H54 (cell line): ENCODE data around the gene PRSS2.

Source experiments
- DNase-seq: peaks from one replicate; pipeline ENCODE4 v3.0.0; 2011; ENCODE audit warnings: low spot score, mixed read lengths; ENCODE audit not compliant: insufficient read length
- FAIRE-seq: peaks from 3 replicates; lab custom pipeline; 2011; peaks lifted over from hg19 to GRCh38; lab: Jason Lieb, UNC
- POLR2A ChIP-seq: IDR thresholded peaks from 2 replicates; pipeline ENCODE4 v1.6.1; 2011; ENCODE audit warnings: low read depth, mild to moderate bottlenecking, low read length

PRSS2 gene

DNA sequence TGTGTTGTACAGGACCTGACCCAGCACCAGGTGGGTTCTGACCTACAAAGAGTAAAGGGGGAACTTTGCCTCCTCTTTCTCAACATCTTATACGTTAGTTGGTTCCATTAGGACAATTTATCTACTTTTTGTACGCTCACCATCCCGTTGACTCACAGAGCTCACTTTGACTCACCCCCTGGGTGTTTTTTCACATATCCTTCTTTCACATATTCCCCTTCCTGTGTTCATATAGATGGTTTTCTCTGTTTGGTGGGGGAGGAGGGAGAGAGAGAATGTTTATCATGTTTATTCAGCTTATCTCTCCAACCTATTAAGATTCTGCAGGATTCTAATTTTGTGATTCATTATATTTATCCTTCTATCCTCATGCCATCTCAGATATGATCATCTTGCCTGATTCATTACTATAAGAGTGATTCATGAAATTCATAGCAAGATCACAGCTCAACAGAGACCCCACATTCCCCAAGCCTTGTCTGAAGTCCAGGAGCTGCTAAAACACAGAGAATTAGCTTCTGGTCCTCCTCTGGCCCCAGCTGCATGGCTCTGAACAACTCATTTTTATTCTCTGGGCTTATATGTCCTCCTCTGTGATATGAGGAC is 37.2 kb downstream of the PRSS2 start:
- TF ChIP-seq POLR2A = no peak
- FAIRE-seq (no peak), DNase-seq (no peak)

- TF ChIP-seq POLR2A = no peak
- no peak for FAIRE-seq
- no peak for DNase-seq
Observed at GRCh38 chr7:142808461-142808801, 37.7 kb downstream of the PRSS2 start.

- no peak for DNase-seq
- no peak for FAIRE-seq
- TF ChIP-seq POLR2A = no peak
Observed at GRCh38 chr7:142808802-142809583, 38.2 kb downstream of the PRSS2 start.

DNA sequence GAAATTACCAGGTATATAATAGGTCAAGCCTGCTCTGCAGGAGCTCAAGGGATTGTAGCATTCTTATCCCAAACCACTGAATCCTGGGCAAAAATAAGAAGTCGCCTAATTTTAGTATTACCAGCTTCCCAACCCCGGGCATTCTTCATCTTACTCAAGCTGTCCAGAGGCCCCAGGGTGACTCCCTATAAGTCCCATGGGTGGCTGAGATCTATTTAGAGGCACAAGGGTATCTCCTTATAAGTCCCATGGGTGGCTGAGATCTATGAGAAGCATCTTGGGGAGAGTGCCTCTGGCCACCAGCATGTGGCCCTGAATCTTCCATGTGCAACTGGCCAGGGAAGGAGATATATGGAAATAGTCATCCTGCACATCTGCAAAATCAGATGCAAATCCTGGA is 38.9 kb downstream of the PRSS2 start:
- TF ChIP-seq POLR2A = no peak
- FAIRE-seq (no peak), DNase-seq (no peak)

- DNase-seq (no peak), FAIRE-seq (no peak)
- TF ChIP-seq POLR2A = no peak
Observed at GRCh38 chr7:142811154-142811737, 40.5 kb downstream of the PRSS2 start.

- FAIRE-seq (no peak), DNase-seq (no peak)
- TF ChIP-seq POLR2A = no peak
Observed at GRCh38 chr7:142812437-142813215, 41.9 kb downstream of the PRSS2 start.

DNA sequence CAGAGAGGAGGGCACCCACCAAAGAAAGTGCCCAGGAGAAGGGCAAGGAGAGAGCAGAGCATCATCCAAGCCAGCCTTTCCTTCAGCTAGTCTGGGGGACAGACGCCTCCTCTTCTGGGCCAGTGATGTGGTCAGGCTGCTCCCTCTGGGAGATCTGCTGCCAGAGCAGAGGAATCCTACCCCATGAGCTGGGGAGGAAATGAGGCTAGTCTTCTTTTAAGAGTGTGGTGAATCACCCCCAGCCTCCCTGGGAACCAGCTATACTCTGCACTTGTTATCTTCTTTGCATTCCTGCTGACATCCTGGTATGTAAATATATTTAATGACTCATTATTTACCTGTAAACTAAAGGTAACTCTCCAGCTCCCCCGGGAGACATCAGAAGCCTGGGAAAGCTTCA is 42.5 kb downstream of the PRSS2 start:
- DNase-seq = no peak
- TF ChIP-seq POLR2A = no peak
- FAIRE-seq = no peak

DNA sequence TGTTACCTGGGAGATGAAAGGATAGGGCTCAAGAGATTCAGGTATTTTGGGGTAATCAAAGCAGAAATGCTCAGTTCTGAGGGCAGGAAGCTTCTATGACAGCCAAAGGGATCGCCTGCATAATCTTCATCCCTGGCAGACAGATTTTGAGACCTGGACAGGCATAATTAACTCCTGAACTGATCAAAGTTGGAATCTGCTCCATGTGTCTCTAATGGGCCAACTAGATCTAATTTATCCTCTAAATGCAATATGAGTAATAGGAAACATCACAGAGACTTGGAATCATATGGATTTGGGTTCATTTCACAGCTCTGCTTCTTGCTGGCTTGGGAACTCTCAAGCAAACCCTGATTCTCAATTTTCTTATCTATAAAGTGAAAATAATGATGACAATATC is 42.9 kb downstream of the PRSS2 start:
- DNase-seq = no peak
- no peak for FAIRE-seq
- TF ChIP-seq POLR2A = no peak

GRCh38 chr7:142814451-142814850 is 43.7 kb downstream of the PRSS2 start:
- no peak for TF ChIP-seq POLR2A
- no peak for FAIRE-seq

GRCh38 chr7:142815134-142815533 is 44.4 kb downstream of the PRSS2 start:
- DNase-seq = no peak
- FAIRE-seq = no peak
- no peak for TF ChIP-seq POLR2A

More at GRCh38 chr7:142814451-142814850, 43.7 kb downstream of the PRSS2 start:
- no peak for DNase-seq

- FAIRE-seq (no peak), DNase-seq (no peak)
- TF ChIP-seq POLR2A = no peak
Observed at GRCh38 chr7:142817506-142817905, 46.7 kb downstream of the PRSS2 start.

- FAIRE-seq (no peak), DNase-seq (no peak)
- TF ChIP-seq POLR2A = no peak
Observed at GRCh38 chr7:142819530-142819929, 48.8 kb downstream of the PRSS2 start.

- DNase-seq (no peak), FAIRE-seq (no peak)
- no peak for TF ChIP-seq POLR2A
Observed at GRCh38 chr7:142822714-142823113, 51.9 kb downstream of the PRSS2 start.
